IPS-20b (cell line): ENCODE results near the gene XPNPEP2.
"Not testable (repeated sequence)": the region's sequence is repeated elsewhere in the genome, so short reads cannot be mapped to it uniquely, and the experiment has no call there.

Experiments
- H3K27ac ChIP-seq: one replicate; pipeline ENCODE4 v1.5.1; 2013; ENCODE audit warnings: low read length
- H3K27me3 ChIP-seq: 2 replicates; pipeline ENCODE4 v1.6.1; 2013; ENCODE audit warnings: mild to moderate bottlenecking, low read length, inconsistent platforms; ENCODE audit not compliant: insufficient read depth
- H3K36me3 ChIP-seq: 2 replicates; pipeline ENCODE4 v1.6.1; 2013; ENCODE audit warnings: low read depth, mild to moderate bottlenecking, inconsistent platforms, low read length, moderate library complexity; ENCODE audit not compliant: insufficient read depth
- H3K4me1 ChIP-seq: 2 replicates; pipeline ENCODE4 v1.6.1; 2013; ENCODE audit warnings: mild to moderate bottlenecking, control low read depth, inconsistent platforms, low read length, moderate library complexity; ENCODE audit not compliant: insufficient read depth
- H3K4me3 ChIP-seq: 2 replicates; pipeline ENCODE4 v1.5.1; 2013; ENCODE audit warnings: mild to moderate bottlenecking, low read length, inconsistent platforms
- H3K9ac ChIP-seq: 2 replicates; pipeline ENCODE4 v1.6.1; 2013; ENCODE audit warnings: low read depth, mild to moderate bottlenecking, inconsistent platforms, low read length, moderate library complexity
- H3K9me3 ChIP-seq: 2 replicates; pipeline ENCODE4 v1.6.1; 2013; ENCODE audit warnings: mild to moderate bottlenecking, low read depth, low read length, inconsistent platforms; ENCODE audit not compliant: insufficient read depth

Gene XPNPEP2

DNA sequence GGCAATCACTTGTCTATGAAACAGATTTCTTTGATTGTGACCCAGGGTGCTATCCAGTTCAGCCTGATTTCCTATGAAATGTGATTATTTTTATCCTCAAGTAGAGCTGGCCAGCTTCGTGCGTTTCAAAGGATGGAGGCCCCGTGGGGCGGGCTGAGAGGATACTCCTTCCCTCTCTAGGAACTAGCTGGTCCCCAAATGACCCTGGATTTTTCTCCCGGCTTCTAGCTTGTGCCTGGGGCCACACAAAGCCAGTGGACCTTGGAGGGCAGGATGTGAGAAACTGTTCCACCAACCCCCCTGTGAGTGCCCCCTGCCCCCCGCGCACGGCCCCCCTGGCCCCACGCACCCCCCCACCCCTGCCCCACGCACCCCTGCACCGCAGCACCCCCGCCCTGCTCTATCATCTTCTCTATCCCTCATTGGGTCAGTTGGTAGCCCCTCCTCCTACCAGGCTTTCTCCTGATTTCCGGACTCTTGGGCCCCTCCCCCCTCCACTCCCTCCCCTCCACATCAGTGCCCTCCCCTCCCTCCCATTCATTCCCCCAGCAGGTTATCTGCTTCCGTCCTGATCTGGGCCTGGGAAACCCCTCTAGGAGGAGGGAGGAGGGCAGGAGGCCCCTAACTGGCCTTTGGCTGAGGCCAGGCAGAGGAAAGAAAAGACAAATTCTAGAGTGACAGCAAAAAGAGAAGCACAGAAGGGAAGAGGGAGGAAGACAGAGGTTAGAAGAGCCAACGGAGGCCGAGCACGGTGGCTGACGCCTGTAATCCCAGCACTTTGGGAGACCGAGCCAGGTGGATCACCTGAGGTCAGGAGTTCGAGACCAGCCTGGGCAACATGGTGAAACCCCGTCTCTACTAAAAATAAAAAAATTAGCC lies 3.3 kb downstream of the XPNPEP2 start:
- H3K27ac ChIP-seq = no peak overlapping the region
- no peaks in the 10 kb centered on the region for H3K9me3 ChIP-seq
- H3K9ac ChIP-seq = no peak overlapping the region
- H3K36me3 ChIP-seq = no peaks in the 10 kb centered on the region
- no peak overlapping the region for H3K4me3 ChIP-seq
- no peaks in the 10 kb centered on the region for H3K27me3 ChIP-seq
- H3K4me1 ChIP-seq = peaks cover 6% of the 10 kb centered on the region; the same call in 1 of the 2 replicates

DNA sequence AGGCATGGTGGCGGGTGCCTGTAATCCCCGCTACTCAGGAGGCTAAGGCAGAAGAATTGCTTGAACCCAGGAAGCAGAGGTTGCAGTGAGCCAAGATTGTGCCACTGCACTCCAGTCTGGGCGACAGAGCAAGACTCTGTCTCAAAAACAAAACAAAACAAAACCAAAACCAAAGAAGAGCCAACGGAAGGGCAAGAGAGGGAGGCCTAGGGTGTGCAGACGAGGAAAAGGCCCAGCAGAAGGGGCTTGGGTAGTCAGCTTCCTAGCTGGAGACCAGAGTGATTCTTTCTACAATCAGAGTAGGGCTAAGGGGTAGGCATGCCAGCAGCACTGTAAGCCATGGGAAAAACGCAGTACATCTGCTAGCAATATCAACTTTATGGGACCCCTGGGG lies 4.0 kb downstream of the XPNPEP2 start:
- H3K36me3 ChIP-seq, H3K4me1 ChIP-seq, H3K9me3 ChIP-seq, H3K27ac ChIP-seq, H3K27me3 ChIP-seq, H3K4me3 ChIP-seq, H3K9ac ChIP-seq: not testable (repeated sequence)

DNA sequence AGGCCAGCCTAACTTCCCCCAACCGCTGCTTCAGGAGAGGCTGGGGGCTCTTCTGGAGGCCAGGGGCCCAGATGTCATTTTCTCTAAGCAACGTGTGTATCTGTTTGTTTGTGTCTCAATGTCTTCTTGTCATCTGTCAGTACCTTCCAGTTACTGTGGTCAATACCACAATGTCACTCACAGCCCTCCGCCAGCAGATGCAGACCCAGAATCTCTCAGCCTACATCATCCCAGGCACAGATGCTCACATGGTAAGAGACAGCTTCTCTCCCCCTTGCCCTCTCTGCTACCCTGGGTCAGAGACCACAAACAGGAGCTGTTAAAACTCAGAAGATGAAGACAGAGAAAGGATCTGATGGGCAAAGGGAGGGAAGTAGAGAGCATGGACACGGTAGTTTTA lies 5.0 kb downstream of the XPNPEP2 start:
- Histone ChIP-seq H3K9me3 (no peaks in the 10 kb centered on the region), H3K4me1 (peaks cover 6% of the 10 kb centered on the region; the same call in 1 of the 2 replicates), H3K27me3 (no peaks in the 10 kb centered on the region), H3K4me3 (no peak overlapping the region), H3K9ac (no peak overlapping the region), H3K27ac (no peak overlapping the region), H3K36me3 (no peaks in the 10 kb centered on the region)

DNA sequence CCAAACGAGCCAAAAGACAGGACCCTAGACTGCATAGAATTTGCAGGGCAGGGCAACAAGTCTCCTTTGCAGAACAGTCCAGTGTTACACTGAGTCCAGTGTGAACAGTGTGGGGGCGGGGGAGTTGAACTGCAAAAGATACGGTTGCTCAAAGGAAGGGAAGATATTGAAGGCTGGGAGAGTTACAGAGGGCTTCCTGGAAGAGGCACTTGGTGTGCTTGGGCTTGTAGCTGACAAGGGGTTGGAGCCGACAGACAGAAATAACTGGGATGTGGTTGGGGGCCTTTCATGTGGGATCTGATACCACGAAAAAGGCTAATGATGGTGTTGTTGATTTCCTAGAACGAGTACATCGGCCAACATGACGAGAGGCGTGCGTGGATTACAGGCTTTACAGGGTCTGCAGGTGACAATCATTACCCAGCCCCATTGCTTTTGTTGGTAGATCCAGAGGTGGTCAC lies 6.1 kb downstream of the XPNPEP2 start:
- no peak overlapping the region for H3K4me3 ChIP-seq
- no peak overlapping the region for H3K27ac ChIP-seq
- peaks cover 3% of the 10 kb centered on the region; the same call in 1 of the 2 replicates for H3K4me1 ChIP-seq
- no peaks in the 10 kb centered on the region for H3K9me3 ChIP-seq
- H3K36me3 ChIP-seq = no peaks in the 10 kb centered on the region
- no peak overlapping the region for H3K9ac ChIP-seq
- H3K27me3 ChIP-seq = no peaks in the 10 kb centered on the region

DNA sequence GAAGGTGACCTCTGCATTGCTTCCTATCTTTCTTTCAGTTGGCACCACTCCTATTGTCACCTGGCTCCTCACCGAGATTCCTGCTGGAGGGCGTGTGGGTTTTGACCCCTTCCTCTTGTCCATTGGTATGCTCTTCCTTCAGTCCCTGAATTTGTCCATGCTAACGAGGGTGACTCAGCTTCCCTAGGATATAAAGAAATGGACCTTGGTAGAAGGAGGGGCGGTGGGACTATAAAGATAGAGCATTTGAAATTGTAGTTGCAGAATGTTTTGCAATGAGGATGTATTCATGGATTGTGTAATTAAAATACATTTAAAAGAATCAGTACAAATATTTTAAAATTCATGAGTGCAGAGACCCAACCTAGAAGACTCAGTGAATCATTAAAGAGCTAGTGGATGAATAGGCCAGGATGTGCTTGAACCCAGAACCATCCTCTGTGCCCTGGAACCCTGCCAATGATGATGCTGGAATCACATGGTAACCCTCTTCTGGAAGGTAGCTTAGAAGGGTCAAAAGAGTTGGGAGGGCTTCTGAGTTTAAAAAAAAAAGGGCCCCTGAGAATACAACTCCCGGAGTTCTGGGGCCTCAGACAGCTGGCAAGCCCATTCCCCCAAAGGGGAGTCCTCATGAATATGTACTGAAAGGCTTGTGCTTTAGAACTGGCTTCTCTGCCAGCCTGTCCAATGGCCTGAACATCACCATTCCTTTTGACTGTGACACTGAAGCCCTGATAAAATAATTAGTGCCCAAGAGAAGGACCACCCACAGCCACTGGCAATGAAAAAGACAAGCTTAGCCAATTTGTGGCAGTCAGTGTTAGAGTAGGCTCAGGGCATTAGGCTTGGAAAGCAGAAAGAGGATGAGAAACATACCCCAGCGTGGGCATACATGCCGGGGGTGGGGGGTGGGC lies 8.0 kb downstream of the XPNPEP2 start:
- Histone ChIP-seq H3K9me3 (no peaks in the 10 kb centered on the region), H3K27ac (no peak overlapping the region), H3K27me3 (no peaks in the 10 kb centered on the region), H3K9ac (no peak overlapping the region), H3K4me1 (no peaks in the 10 kb centered on the region), H3K36me3 (no peaks in the 10 kb centered on the region), H3K4me3 (no peak overlapping the region)

DNA sequence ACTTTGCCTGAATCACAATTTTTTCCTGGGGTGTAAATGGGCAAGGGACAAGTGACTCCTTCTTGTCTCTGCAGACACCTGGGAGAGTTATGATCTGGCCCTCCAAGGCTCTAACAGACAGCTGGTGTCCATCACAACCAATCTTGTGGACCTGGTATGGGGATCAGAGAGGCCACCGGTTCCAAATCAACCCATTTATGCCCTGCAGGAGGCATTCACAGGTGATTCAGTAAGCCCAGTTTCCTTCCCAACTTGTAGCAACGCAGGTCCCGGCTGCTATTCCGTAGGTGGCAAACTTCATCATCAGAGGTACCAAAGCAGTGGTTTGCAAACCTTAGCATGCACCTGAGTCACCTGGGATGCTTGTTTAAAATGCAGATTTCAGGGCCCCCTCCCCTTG lies 8.8 kb downstream of the XPNPEP2 start:
- H3K27me3 ChIP-seq = no peaks in the 10 kb centered on the region
- no peaks in the 10 kb centered on the region for H3K9me3 ChIP-seq
- H3K4me3 ChIP-seq = no peak overlapping the region
- H3K36me3 ChIP-seq = no peaks in the 10 kb centered on the region
- H3K9ac ChIP-seq = no peak overlapping the region
- H3K4me1 ChIP-seq = no peaks in the 10 kb centered on the region
- no peak overlapping the region for H3K27ac ChIP-seq

DNA sequence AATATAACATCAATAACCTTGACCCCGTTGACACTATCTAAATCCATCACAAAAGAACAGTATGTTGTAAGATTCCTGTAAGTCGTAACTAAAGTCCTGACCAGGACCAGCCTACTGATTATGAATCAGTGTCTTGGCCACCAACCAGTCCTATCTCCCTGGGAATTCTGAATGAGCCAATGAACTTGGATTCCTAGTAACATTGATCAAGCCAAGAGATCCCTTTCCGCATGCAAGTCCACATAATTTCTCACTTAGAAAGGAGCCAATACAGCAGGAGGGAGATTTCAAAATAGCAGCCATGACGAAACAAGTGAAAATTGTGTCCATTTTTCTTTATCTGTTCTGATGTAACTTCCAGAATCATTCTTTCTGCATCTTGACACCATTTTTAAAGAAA lies 9.5 kb downstream of the XPNPEP2 start:
- no peaks in the 10 kb centered on the region for H3K36me3 ChIP-seq
- no peak overlapping the region for H3K27ac ChIP-seq
- H3K4me3 ChIP-seq = no peak overlapping the region
- H3K9me3 ChIP-seq = no peaks in the 10 kb centered on the region
- no peaks in the 10 kb centered on the region for H3K27me3 ChIP-seq
- H3K9ac ChIP-seq = no peak overlapping the region
- no peaks in the 10 kb centered on the region for H3K4me1 ChIP-seq

DNA sequence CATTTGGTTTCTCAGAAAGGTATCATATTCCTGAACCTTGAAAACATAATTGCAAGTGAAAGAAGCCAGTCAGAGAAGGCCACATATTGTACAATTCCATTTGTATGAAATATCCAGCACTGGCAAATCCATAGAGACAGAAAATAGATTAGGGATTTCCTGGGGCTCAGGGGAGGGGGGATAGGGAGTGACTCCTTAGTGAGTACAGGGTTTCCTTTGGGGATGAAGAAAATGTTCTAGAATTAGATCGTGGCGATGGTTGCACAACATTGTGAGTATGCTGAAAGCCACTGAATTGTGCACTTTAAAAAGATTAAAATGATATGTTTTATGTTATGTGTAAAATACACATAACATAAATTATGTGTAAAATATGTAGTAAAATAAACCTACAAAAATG lies 10.3 kb downstream of the XPNPEP2 start:
- no peak overlapping the region for H3K4me3 ChIP-seq
- no peaks in the 10 kb centered on the region for H3K9me3 ChIP-seq
- H3K36me3 ChIP-seq = no peaks in the 10 kb centered on the region
- H3K27me3 ChIP-seq = no peaks in the 10 kb centered on the region
- H3K27ac ChIP-seq = no peak overlapping the region
- no peaks in the 10 kb centered on the region for H3K4me1 ChIP-seq
- H3K9ac ChIP-seq = no peak overlapping the region

DNA sequence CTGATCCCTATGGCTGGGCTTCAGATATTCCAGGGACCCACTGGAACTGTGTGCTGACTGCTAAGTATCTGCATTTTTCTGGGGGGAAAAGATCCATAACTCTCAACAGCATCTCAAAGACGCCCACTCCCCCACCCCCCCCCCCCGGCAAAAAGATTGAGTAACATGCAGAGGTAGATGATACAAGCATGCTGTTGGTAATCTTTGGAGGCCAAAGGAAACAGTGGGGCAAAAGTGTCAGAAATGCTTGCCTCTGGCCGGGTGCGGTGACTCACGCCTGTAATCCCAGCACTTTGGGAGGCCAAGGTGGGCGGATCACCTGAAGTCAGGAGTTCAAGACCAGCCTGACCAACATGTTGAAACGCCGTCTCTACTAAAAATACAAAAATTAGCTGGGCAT lies 12.2 kb downstream of the XPNPEP2 start:
- Histone ChIP-seq H3K27me3 (no peaks in the 10 kb centered on the region), H3K4me1 (no peaks in the 10 kb centered on the region), H3K4me3 (no peak overlapping the region), H3K27ac (no peak overlapping the region), H3K9ac (no peak overlapping the region), H3K36me3 (no peaks in the 10 kb centered on the region), H3K9me3 (no peaks in the 10 kb centered on the region)

DNA sequence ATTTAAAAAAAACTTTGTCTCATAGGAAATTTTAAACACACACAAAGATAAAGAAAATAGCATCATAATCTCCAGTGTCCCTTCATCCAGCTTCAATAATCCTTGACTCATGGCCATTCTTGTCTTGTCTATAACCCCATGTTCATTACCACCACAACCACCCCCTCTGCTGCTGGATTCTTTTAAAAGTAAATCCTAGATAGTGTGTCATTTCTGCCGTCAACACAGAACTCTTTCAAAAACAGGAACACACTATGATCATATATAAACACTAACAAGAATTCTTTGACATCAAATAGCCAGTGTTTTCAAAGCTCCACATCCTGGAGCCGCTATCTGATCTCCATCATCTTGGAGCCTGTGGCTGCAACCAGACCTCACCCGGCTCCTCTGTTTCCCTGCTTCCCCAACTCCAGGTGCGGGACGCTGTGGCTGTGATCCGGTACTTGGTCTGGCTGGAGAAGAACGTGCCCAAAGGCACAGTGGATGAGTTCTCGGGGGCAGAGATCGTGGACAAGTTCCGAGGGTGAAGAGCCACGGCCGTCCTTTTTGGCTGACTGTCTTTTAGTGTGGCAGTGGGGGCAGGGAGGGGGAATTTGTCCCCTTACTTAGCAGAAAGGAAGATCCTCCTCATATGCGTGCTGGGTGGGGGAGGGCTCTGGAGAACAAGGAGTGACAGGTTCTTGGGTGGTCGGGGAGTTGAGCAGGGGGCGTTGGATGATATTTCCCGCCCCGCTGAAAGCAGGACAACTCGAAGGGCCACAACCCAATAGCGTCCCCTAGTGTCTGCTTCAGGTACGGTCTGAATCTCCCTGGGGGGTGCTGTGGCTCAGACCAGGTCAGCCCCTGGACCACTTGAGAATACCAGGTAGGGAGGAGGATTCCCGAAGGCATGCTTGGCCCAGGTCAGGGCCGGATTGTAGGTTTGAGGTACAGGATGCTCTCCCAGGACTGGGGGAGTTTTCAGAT lies 15.6 kb downstream of the XPNPEP2 start:
- no peaks in the 10 kb centered on the region for H3K4me1 ChIP-seq
- no peaks in the 10 kb centered on the region for H3K36me3 ChIP-seq
- no peaks in the 10 kb centered on the region for H3K27me3 ChIP-seq
- no peak overlapping the region for H3K9ac ChIP-seq
- H3K9me3 ChIP-seq = no peaks in the 10 kb centered on the region
- no peak overlapping the region for H3K27ac ChIP-seq
- no peak overlapping the region for H3K4me3 ChIP-seq
